NB4 (cell line): Measurements from ENCODE around the gene DLGAP4.

ENCODE experiments used
- DNase-seq: peaks from one replicate; pipeline ENCODE4 v3.0.0; 2010; ENCODE audit warnings: low read depth
- H3K4me3 ChIP-seq: one replicate; pipeline ENCODE4 v1.5.1; 2011; ENCODE audit warnings: mild to moderate bottlenecking, low read depth, low read length, moderate library complexity
- MYC ChIP-seq: IDR thresholded peaks from 2 replicates; pipeline ENCODE4 v1.6.1; 2011; ENCODE audit warnings: low read depth, low read length
- POLR2A ChIP-seq: IDR thresholded peaks from 2 replicates; pipeline ENCODE4 v1.6.1; 2011; ENCODE audit warnings: mild to moderate bottlenecking; ENCODE audit not compliant: insufficient read length; ENCODE audit errors: extremely low read depth
- TF ChIP-seq, protein P1 (sequence below): IDR thresholded peaks from one replicate; pipeline ENCODE4 v1.5.1; 2012; ENCODE audit warnings: low read depth, low read length
- TF ChIP-seq, protein P2 (sequence below): IDR thresholded peaks from 2 replicates; pipeline ENCODE4 v1.6.1; 2011; ENCODE audit warnings: low read depth, low read length

The DLGAP4 gene

DNA sequence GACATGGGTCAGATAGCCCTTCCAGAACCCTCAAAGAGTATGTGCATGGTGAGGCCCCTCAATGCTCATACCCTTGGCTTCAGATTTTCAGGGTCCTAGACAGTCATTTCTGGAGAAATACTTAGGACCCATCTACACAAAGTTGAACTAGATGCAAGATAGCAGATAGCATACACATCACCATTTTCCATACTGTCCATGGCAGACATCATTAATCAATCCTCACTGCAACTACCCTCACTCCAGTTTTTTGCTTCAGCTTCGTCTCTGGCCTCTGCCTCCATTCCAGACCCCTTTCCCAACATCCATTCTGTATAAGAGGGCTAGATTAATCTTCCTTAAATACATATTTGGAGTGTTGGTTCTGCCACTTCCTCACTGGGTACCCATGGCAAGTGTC lies 139.7 kb downstream of the DLGAP4 start:
- no peak for TF ChIP-seq MYC
- TF ChIP-seq, protein P1, sequence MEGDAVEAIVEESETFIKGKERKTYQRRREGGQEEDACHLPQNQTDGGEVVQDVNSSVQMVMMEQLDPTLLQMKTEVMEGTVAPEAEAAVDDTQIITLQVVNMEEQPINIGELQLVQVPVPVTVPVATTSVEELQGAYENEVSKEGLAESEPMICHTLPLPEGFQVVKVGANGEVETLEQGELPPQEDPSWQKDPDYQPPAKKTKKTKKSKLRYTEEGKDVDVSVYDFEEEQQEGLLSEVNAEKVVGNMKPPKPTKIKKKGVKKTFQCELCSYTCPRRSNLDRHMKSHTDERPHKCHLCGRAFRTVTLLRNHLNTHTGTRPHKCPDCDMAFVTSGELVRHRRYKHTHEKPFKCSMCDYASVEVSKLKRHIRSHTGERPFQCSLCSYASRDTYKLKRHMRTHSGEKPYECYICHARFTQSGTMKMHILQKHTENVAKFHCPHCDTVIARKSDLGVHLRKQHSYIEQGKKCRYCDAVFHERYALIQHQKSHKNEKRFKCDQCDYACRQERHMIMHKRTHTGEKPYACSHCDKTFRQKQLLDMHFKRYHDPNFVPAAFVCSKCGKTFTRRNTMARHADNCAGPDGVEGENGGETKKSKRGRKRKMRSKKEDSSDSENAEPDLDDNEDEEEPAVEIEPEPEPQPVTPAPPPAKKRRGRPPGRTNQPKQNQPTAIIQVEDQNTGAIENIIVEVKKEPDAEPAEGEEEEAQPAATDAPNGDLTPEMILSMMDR = no peak
- TF ChIP-seq, protein P2, sequence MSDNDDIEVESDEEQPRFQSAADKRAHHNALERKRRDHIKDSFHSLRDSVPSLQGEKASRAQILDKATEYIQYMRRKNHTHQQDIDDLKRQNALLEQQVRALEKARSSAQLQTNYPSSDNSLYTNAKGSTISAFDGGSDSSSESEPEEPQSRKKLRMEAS = no peak
- TF ChIP-seq POLR2A = no peak
- no peak for DNase-seq
- no peak overlapping the region for H3K4me3 ChIP-seq

DNA sequence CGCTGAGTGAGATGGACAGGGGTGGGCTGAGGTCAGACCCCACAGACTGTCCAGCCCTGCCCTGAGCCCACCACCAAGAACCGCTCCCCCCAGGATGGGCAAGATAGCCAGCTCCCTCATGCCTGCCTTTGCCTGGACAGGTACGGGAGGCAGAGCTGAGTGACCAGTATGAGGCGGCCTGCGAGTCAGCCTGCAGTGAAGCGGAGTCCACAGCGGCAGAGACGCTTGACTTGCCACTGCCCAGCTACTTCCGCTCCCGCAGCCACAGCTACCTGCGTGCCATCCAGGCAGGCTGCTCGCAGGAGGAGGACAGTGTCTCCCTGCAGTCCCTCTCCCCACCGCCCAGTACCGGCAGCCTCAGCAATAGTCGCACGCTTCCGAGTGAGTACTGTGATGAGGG lies 140.4 kb downstream of the DLGAP4 start:
- no peak overlapping the region for H3K4me3 ChIP-seq
- DNase-seq = no peak
- TF ChIP-seq MYC (no peak), POLR2A (no peak)
- TF ChIP-seq, protein P2 = no peak
- TF ChIP-seq, protein P1 = no peak

DNA sequence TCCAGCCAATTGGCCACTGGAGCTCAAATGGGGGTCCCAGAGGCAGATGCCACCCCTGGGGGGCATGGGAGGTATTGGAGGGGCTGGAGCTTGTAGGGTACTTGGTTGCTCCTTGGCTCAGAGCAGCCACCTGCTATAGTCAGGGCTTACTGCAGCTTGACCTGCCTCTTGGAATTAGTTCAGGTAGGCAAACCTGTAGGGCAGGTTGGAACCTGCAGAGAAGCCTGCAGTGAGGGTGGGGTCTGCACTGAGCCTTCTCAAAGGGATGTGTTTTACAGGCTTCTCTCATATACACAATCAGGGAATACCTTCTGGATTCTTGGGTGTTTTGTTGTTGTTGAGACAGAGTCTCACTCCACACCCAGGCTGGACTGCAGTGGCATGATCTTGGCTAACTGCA lies 141.0 kb downstream of the DLGAP4 start:
- TF ChIP-seq POLR2A = no peak
- TF ChIP-seq, protein P1 = no peak
- TF ChIP-seq MYC = no peak
- TF ChIP-seq, protein P2 = no peak
- H3K4me3 ChIP-seq = no peak overlapping the region
- no peak for DNase-seq

DNA sequence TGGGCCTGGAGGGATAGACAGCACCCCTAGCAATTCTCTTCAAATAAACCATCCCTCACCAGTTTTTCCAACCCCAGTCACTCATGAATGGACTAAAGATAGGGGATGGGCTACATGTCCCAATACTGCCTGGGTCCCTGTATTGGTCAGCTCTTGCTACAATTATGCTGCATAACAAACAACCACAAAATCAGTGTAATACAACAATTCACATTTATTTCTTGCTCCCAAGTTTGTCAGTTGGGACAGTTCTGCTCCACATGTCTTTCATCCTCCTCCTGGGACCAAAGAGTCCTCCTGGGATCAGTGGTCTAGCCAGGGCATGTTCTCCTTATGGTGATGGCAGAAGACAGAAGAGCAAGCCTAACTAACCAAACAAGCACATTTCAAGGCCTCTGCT lies 143.5 kb downstream of the DLGAP4 start:
- H3K4me3 ChIP-seq = no peak overlapping the region
- DNase-seq = no peak
- TF ChIP-seq MYC = no peak
- TF ChIP-seq, protein P1 = no peak
- TF ChIP-seq, protein P2 = no peak
- TF ChIP-seq POLR2A = no peak

DNA sequence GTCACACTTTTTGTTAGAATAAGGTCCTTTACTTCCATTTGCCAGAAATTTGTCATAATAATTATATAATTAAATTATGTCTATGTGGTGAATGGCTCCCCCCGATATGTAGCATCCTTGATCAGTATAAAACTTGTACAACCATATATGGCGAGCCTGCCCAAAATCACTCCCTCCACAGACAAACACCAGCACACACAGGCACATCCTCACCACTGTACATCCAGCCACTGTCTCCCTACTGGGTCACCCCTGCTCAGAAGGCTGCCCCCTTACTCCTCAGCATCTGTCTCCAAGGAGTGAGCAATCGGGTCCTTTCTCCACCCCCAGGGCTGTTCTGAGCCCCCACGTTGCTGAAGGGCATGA lies 148.2 kb downstream of the DLGAP4 start:
- H3K4me3 ChIP-seq = no peak overlapping the region
- DNase-seq = no peak
- TF ChIP-seq, protein P2 = no peak
- TF ChIP-seq, protein P1 = no peak
- TF ChIP-seq POLR2A (no peak), MYC (no peak)

DNA sequence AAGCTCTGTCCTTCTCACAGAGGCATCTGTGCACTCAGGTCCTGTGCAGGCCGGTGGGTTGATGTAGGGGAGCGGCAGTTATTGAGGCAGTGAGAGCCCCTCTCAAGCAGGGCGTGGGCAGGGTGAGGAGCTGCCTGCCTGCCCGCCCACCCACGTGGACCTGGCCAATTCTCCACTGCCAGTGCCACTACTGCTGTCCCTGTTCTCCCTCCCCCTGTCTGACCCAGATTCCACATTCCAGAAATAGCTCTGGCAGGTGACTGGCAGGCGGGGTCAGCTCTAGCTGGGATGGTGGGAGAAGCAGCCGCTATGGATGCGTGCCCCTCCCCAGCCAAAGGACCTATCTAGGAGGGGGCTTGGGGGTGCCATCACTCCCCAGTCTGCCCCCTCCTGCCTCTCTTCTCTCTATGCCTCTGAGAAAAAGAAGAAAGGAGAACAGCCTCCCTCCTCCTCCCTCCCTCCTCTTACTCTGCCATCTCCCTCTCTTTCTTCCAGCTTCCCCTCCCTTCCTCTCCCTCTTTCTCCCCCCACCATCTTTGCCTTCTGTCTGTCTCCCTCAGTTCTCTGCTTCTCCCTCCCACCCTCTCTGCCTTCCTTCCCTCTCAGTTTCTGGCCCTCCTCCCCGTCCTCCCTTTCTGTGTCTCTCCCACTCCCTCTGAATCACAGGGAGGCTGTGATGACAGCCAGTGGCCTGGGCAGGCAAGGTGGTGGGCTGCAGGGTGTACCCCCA lies 148.7 kb downstream of the DLGAP4 start:
- no peak overlapping the region for H3K4me3 ChIP-seq
- TF ChIP-seq, protein P1 = no peak
- TF ChIP-seq, protein P2 = no peak
- no peak for TF ChIP-seq MYC
- TF ChIP-seq POLR2A = no peak
- no peak for DNase-seq
